Coronary artery (tissue), 2 donors: ENCODE data around the gene MAST1.
"Not testable (repeated sequence)": the region's sequence is repeated elsewhere in the genome, so short reads cannot be mapped to it uniquely, and the experiment has no call there.

Source experiments
- DNase-seq: peaks from one replicate; pipeline ENCODE4 v3.0.0-alpha.2; 2017; ENCODE audit warnings: low spot score
- H3K27ac ChIP-seq, 2 donors: fragments of 200-600 bp; sonication (generic); one replicate each; pipeline ENCODE4 v1.5.1; 2016 to 2019
- H3K4me3 ChIP-seq: fragments of 200-600 bp; sonication (generic); 2 replicates; pipeline ENCODE4 v1.5.1; 2016; ENCODE audit warnings: mild to moderate bottlenecking, moderate library complexity
- CTCF ChIP-seq: fragments of 200-600 bp; sonication (generic); IDR thresholded peaks from one replicate; pipeline ENCODE4 v1.5.1; 2019; ENCODE audit warnings: antibody characterized with exemption

Gene MAST1

GRCh38 chr19:12888006-12888603 is 49.8 kb downstream of the MAST1 start:
- TF ChIP-seq CTCF: no peak
- H3K4me3 ChIP-seq: no peak overlapping the region
- no peak overlapping the region for H3K27ac ChIP-seq
- DNase-seq: no peak

GRCh38 chr19:12890299-12890786 is 52.0 kb downstream of the MAST1 start:
- not testable (repeated sequence) for DNase-seq
- peak overlapping the region; percentile 80 for H3K4me3 ChIP-seq
- peak overlapping the region; percentile 75 to 83 for H3K27ac ChIP-seq

- peak; percentile 99 for DNase-seq
- TF ChIP-seq CTCF: no peak
- peak within 1 kb of the TSS; percentile 80 for H3K4me3 ChIP-seq
- H3K27ac ChIP-seq: peak within 1 kb of the TSS; percentile 75 to 83
Observed at GRCh38 chr19:12890787-12891552, 52.7 kb downstream of the MAST1 start, which contains the start of gene GCDH. Gene GCDH (plus strand): TSS chr19:12891160. CDS start chr19:12891305, 145 bp downstream.

- TF ChIP-seq CTCF: no peak
Observed at GRCh38 chr19:12891553-12892021, 53.3 kb downstream of the MAST1 start.

GRCh38 chr19:12893582-12893981 is 55.3 kb downstream of the MAST1 start:
- Histone ChIP-seq H3K4me3 (no peak overlapping the region), H3K27ac (no peak overlapping the region)
- TF ChIP-seq CTCF: no peak
- DNase-seq: no peak

More at GRCh38 chr19:12891553-12892021, 53.3 kb downstream of the MAST1 start:
- Histone ChIP-seq H3K27ac (peak overlapping the region; percentile 75 to 83), H3K4me3 (peak overlapping the region; percentile 80)
- no peak for DNase-seq

- H3K27ac ChIP-seq: no peak overlapping the region
- no peak for DNase-seq
- H3K4me3 ChIP-seq: no peak overlapping the region
- TF ChIP-seq CTCF: no peak
Observed at GRCh38 chr19:12896460-12896859, 58.1 kb downstream of the MAST1 start.

- no peak for TF ChIP-seq CTCF
- Histone ChIP-seq H3K27ac (no peak overlapping the region), H3K4me3 (no peak overlapping the region)
- DNase-seq: no peak
Observed at GRCh38 chr19:12899891-12900518, 61.7 kb downstream of the MAST1 start.
